GM23338 (cell line): ENCODE measurements around the gene G6PC2. TPM values are rescaled to one million over a fixed set of nuclear protein-coding genes. Genes with fewer than 3 reads are reported as not detected.

Source experiments
- ATAC-seq: fragments of 200-7000 bp; cut with Tn5 transposase; 3 replicates; pipeline ENCODE4 v1.9.1; 2020
- DNase-seq: peaks from one replicate; pipeline ENCODE4 v3.0.0-alpha.2; 2015; ENCODE audit warnings: low spot score
- H2AFZ ChIP-seq: fragments of 200-600 bp; sonication (generic); 2 replicates; pipeline ENCODE4 v1.8.0; 2016; ENCODE audit warnings: antibody characterized with exemption, mild to moderate bottlenecking, moderate library complexity
- H3F3A ChIP-seq: fragments of 200-600 bp; sonication (generic); replicated peaks from 2 replicates; pipeline ENCODE4 v1.8.0; 2017; ENCODE audit warnings: antibody characterized with exemption, mixed run types, low read depth
- H3K27ac ChIP-seq: fragments of 200-600 bp; sonication (generic); 2 replicates; pipeline ENCODE4 v1.6.1; 2016; ENCODE audit warnings: low read depth
- H3K27me3 ChIP-seq: fragments of 200-600 bp; sonication (generic); 2 replicates; pipeline ENCODE4 v1.8.0; 2016; ENCODE audit warnings: mild to moderate bottlenecking, mixed run types, moderate library complexity; ENCODE audit not compliant: insufficient read depth
- H3K36me3 ChIP-seq: fragments of 200-600 bp; sonication (generic); 2 replicates; pipeline ENCODE4 v1.8.0; 2016; ENCODE audit warnings: mild to moderate bottlenecking; ENCODE audit not compliant: insufficient read depth
- H3K4me1 ChIP-seq: fragments of 200-600 bp; sonication (generic); 2 replicates; pipeline ENCODE4 v1.8.0; 2016; ENCODE audit warnings: mild to moderate bottlenecking, moderate library complexity; ENCODE audit not compliant: insufficient read depth
- H3K4me2 ChIP-seq: fragments of 200-600 bp; sonication (generic); 2 replicates; pipeline ENCODE4 v1.7.1; 2017; ENCODE audit warnings: mixed run types
- H3K4me3 ChIP-seq: fragments of 200-600 bp; sonication (generic); 2 replicates; pipeline ENCODE4 v1.6.1; 2016; ENCODE audit warnings: mixed run types
- H3K79me2 ChIP-seq: fragments of 200-600 bp; sonication (generic); replicated peaks from 2 replicates; pipeline ENCODE4 v1.8.0; 2017; ENCODE audit warnings: mild to moderate bottlenecking; ENCODE audit not compliant: insufficient read depth
- H3K9me2 ChIP-seq: fragments of 200-600 bp; sonication (generic); 2 replicates; pipeline ENCODE4 v1.8.0; 2017; ENCODE audit not compliant: insufficient read depth
- H4K20me1 ChIP-seq: fragments of 200-600 bp; sonication (generic); replicated peaks from 2 replicates; pipeline ENCODE4 v1.8.0; 2017; ENCODE audit warnings: mild to moderate bottlenecking; ENCODE audit not compliant: insufficient read depth
- H3K27ac Mint-ChIP-seq: 2 replicates; pipeline ENCODE4 v1.8.0; 2020; ENCODE audit warnings: inconsistent platforms, mild to moderate bottlenecking, moderate library complexity, mixed read lengths
- H3K27me3 Mint-ChIP-seq: 3 replicates; pipeline ENCODE4 v1.8.0; 2022; ENCODE audit warnings: low read depth, mild to moderate bottlenecking, moderate library complexity, mixed read lengths, inconsistent platforms; ENCODE audit not compliant: insufficient read depth, poor library complexity
- H3K36me3 Mint-ChIP-seq: 3 replicates; pipeline ENCODE4 v1.8.0; 2021; ENCODE audit warnings: low read depth, mild to moderate bottlenecking, inconsistent platforms, moderate library complexity, mixed read lengths
- H3K4me1 Mint-ChIP-seq: 3 replicates; pipeline ENCODE4 v1.8.0; 2020; ENCODE audit warnings: mild to moderate bottlenecking, inconsistent platforms, mixed read lengths
- H3K4me3 Mint-ChIP-seq: 3 replicates; pipeline ENCODE4 v1.8.0; 2021; ENCODE audit warnings: moderate library complexity, mild to moderate bottlenecking, inconsistent platforms, mixed read lengths
- H3K9me3 Mint-ChIP-seq: 3 replicates; pipeline ENCODE4 v1.8.0; 2020; ENCODE audit warnings: moderate library complexity, mild to moderate bottlenecking, inconsistent platforms, mixed read lengths
- EZH2 ChIP-seq: fragments of 200-600 bp; sonication (generic); IDR thresholded peaks from one replicate; pipeline ENCODE4 v1.8.0; 2017; ENCODE audit warnings: antibody characterized with exemption, mild to moderate bottlenecking, low read depth; ENCODE audit not compliant: unreplicated experiment
- EZH2phosphoT487 ChIP-seq: fragments of 200-600 bp; sonication (generic); IDR thresholded peaks from one replicate; pipeline ENCODE4 v1.8.1; 2018; ENCODE audit warnings: antibody characterized with exemption; ENCODE audit not compliant: unreplicated experiment
- NANOG ChIP-seq: IDR thresholded peaks from 2 replicates; pipeline ENCODE4 v1.6.1; 2016; ENCODE audit warnings: antibody characterized with exemption, borderline replicate concordance
- POLR2AphosphoS5 ChIP-seq: IDR thresholded peaks from 2 replicates; pipeline ENCODE4 v1.6.1; 2016; ENCODE audit warnings: antibody characterized with exemption, low read depth
- ZNF114 ChIP-seq: fragments of 250-450 bp; sonication (Bioruptor Pico); IDR thresholded peaks from 2 replicates; pipeline ENCODE4 v1.5.0; 2020; ENCODE audit warnings: mild to moderate bottlenecking, moderate library complexity
- ZNF331 ChIP-seq: fragments of 250-450 bp; sonication (Bioruptor Pico); IDR thresholded peaks from 2 replicates; pipeline ENCODE4 v1.5.0; 2020; ENCODE audit warnings: low read depth, mild to moderate bottlenecking, moderate library complexity
- polyA plus RNA-seq: library from polyadenylated mRNA; unstranded; fragments of >200 nt; fragmentation: Nextera tagmentation; extraction: Ambion mirVana; gene quantifications from 2 replicates; pipeline ENCODE4 v1.2.1, GENCODE V29; 2016
- total RNA-seq: library from RNA; depleted of rRNA; stranded (reverse); fragments of >200 nt; shearing (Covaris generic); gene quantifications from 2 replicates; pipeline ENCODE4 v1.2.3, GENCODE V29; 2014
- TF ChIP-seq, protein P1 (sequence below): fragments of 250-450 bp; sonication (Bioruptor Pico); IDR thresholded peaks from 2 replicates; pipeline ENCODE4 v1.5.0; 2020; ENCODE audit warnings: mild to moderate bottlenecking, moderate library complexity
- TF ChIP-seq, protein P2 (sequence below): IDR thresholded peaks from 2 replicates; pipeline ENCODE4 v1.6.1; 2016; ENCODE audit warnings: antibody characterized with exemption
- TF ChIP-seq, protein P3 (sequence below): IDR thresholded peaks from one replicate; pipeline ENCODE4 v1.6.1; 2018; ENCODE audit warnings: antibody characterized with exemption; ENCODE audit not compliant: unreplicated experiment

Gene G6PC2
- total and polyA plus RNA-seq, 2 experiments from 2014 or later = not detected

DNA sequence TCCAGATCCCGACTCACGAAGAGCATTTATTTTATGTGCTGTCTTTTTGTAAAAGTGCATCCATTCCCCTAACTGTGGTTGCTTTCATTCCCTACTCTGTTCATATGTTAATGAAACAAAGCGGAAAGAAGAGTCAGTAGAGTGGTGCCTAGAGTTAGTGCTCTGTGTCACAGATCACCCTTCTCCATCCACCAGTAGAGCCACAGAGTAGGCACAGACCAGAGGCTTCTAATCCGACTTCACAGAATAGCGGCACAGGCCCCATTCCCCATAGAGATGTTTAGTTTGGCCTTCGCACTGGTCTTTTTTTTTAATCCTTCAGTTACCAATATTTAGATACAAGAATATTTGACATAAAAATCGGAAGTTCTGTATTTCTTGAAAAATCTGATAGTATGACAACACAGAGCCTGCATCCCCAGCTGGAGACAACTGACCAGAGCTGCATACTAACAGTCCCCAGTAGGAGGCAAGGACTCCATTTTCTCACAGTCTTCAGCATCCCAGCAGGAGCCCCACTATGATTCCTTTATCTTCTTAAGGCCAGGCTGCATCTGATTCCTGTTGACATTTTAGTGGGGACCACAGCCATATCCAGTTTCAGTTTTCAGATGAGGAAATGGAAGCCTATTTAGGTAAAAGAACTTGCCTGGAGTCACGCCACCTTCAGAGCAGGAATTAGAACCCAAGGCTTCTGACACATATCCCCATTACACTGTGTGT lies 7.0 kb downstream of the G6PC2 start (continued):
- TF ChIP-seq, protein P1, sequence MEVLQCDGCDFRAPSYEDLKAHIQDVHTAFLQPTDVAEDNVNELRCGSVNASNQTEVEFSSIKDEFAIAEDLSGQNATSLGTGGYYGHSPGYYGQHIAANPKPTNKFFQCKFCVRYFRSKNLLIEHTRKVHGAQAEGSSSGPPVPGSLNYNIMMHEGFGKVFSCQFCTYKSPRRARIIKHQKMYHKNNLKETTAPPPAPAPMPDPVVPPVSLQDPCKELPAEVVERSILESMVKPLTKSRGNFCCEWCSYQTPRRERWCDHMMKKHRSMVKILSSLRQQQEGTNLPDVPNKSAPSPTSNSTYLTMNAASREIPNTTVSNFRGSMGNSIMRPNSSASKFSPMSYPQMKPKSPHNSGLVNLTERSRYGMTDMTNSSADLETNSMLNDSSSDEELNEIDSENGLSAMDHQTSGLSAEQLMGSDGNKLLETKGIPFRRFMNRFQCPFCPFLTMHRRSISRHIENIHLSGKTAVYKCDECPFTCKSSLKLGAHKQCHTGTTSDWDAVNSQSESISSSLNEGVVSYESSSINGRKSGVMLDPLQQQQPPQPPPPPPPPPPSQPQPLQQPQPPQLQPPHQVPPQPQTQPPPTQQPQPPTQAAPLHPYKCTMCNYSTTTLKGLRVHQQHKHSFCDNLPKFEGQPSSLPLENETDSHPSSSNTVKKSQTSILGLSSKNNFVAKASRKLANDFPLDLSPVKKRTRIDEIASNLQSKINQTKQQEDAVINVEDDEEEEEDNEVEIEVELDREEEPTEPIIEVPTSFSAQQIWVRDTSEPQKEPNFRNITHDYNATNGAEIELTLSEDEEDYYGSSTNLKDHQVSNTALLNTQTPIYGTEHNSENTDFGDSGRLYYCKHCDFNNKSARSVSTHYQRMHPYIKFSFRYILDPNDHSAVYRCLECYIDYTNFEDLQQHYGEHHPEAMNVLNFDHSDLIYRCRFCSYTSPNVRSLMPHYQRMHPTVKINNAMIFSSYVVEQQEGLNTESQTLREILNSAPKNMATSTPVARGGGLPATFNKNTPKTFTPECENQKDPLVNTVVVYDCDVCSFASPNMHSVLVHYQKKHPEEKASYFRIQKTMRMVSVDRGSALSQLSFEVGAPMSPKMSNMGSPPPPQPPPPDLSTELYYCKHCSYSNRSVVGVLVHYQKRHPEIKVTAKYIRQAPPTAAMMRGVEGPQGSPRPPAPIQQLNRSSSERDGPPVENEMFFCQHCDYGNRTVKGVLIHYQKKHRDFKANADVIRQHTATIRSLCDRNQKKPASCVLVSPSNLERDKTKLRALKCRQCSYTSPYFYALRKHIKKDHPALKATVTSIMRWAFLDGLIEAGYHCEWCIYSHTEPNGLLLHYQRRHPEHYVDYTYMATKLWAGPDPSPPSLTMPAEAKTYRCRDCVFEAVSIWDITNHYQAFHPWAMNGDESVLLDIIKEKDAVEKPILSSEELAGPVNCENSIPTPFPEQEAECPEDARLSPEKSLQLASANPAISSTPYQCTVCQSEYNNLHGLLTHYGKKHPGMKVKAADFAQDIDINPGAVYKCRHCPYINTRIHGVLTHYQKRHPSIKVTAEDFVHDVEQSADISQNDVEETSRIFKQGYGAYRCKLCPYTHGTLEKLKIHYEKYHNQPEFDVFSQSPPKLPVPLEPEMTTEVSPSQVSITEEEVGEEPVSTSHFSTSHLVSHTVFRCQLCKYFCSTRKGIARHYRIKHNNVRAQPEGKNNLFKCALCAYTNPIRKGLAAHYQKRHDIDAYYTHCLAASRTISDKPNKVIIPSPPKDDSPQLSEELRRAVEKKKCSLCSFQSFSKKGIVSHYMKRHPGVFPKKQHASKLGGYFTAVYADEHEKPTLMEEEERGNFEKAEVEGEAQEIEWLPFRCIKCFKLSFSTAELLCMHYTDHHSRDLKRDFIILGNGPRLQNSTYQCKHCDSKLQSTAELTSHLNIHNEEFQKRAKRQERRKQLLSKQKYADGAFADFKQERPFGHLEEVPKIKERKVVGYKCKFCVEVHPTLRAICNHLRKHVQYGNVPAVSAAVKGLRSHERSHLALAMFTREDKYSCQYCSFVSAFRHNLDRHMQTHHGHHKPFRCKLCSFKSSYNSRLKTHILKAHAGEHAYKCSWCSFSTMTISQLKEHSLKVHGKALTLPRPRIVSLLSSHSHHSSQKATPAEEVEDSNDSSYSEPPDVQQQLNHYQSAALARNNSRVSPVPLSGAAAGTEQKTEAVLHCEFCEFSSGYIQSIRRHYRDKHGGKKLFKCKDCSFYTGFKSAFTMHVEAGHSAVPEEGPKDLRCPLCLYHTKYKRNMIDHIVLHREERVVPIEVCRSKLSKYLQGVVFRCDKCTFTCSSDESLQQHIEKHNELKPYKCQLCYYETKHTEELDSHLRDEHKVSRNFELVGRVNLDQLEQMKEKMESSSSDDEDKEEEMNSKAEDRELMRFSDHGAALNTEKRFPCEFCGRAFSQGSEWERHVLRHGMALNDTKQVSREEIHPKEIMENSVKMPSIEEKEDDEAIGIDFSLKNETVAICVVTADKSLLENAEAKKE = peak; percentile 18; the same call in 1 of the 2 replicates
- peak; percentile 49; the same call in 1 of the 2 replicates for TF ChIP-seq NANOG

DNA sequence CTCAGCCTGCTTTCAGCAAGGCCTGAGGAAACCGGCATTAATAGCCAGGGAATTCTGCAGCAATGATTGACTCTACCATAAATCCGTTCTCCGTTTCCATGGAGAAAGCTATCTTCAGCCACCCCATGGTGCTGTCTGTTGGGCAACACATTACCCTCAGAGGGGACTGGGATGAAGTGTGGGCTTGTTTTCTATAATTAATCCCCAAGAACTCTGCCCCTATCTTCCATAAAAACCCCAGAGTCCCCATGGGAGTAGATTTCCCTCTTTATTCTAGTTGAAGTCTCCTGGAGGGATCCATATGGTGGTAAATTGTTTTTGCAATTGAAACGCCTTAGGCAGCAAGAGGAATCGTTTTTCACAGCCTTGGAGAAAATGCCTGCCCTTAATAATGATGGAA lies 9.2 kb downstream of the G6PC2 start:
- Histone ChIP-seq H3F3A (0 out of 2 replicates have a peak, but pooled peaks cover 7% of the 10 kb centered on the region), H3K4me2 (no peak overlapping the region), H2AFZ (no peak overlapping the region; the same call in 1 of the 2 replicates), H3K36me3 (0 out of 2 replicates have a peak, but pooled peaks cover under 1% of the 10 kb centered on the region), H3K9me2 (0 out of 2 replicates have a peak, but pooled peaks cover 4% of the 10 kb centered on the region), H3K79me2 (no peaks in the 10 kb centered on the region), H4K20me1 (no peaks in the 10 kb centered on the region), H3K27me3 (peaks cover 8% of the 10 kb centered on the region; the same call in 1 of the 2 replicates), H3K27ac (no peak overlapping the region), H3K4me3 (no peak overlapping the region), H3K4me1 (peaks cover 73% of the 10 kb centered on the region)
- Mint-ChIP-seq H3K9me3 (peaks cover under 1% of the 10 kb centered on the region; the same call in 1 of the 3 replicates), H3K27ac (no peak overlapping the region), H3K27me3 (peaks cover 23% of the 10 kb centered on the region), H3K36me3 (peaks cover 3% of the 10 kb centered on the region; the same call in 1 of the 3 replicates), H3K4me3 (no peak overlapping the region), H3K4me1 (peaks cover 68% of the 10 kb centered on the region)
- ATAC-seq (no peak), DNase-seq (no peak)
- TF ChIP-seq POLR2AphosphoS5 = no peak
- TF ChIP-seq, protein P2, sequence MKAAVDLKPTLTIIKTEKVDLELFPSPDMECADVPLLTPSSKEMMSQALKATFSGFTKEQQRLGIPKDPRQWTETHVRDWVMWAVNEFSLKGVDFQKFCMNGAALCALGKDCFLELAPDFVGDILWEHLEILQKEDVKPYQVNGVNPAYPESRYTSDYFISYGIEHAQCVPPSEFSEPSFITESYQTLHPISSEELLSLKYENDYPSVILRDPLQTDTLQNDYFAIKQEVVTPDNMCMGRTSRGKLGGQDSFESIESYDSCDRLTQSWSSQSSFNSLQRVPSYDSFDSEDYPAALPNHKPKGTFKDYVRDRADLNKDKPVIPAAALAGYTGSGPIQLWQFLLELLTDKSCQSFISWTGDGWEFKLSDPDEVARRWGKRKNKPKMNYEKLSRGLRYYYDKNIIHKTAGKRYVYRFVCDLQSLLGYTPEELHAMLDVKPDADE = no peak
- TF ChIP-seq, protein P3, sequence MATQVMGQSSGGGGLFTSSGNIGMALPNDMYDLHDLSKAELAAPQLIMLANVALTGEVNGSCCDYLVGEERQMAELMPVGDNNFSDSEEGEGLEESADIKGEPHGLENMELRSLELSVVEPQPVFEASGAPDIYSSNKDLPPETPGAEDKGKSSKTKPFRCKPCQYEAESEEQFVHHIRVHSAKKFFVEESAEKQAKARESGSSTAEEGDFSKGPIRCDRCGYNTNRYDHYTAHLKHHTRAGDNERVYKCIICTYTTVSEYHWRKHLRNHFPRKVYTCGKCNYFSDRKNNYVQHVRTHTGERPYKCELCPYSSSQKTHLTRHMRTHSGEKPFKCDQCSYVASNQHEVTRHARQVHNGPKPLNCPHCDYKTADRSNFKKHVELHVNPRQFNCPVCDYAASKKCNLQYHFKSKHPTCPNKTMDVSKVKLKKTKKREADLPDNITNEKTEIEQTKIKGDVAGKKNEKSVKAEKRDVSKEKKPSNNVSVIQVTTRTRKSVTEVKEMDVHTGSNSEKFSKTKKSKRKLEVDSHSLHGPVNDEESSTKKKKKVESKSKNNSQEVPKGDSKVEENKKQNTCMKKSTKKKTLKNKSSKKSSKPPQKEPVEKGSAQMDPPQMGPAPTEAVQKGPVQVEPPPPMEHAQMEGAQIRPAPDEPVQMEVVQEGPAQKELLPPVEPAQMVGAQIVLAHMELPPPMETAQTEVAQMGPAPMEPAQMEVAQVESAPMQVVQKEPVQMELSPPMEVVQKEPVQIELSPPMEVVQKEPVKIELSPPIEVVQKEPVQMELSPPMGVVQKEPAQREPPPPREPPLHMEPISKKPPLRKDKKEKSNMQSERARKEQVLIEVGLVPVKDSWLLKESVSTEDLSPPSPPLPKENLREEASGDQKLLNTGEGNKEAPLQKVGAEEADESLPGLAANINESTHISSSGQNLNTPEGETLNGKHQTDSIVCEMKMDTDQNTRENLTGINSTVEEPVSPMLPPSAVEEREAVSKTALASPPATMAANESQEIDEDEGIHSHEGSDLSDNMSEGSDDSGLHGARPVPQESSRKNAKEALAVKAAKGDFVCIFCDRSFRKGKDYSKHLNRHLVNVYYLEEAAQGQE = no peak
- no peak for TF ChIP-seq ZNF331
- TF ChIP-seq EZH2phosphoT487 = no peak
- no peak for TF ChIP-seq ZNF114 (CRISPR knock-in tag)
- TF ChIP-seq EZH2 = no peak
- no peak for TF ChIP-seq NANOG
